Stimulated activated naive CD8-positive, alpha-beta T cell treated with anti-CD3 and anti-CD28 coated beads, Interleukin-15, amount 100 ng/mL, for 72 hours (primary cell): ENCODE data around the gene MIDN.

ENCODE experiments used
- ATAC-seq: fragments of 150-1000 bp; cut with Tn5 transposase; 2 replicates; pipeline ENCODE4 v1.10.0; 2021; ENCODE audit warnings: mild to moderate bottlenecking, moderate library complexity
- DNase-seq, 2 donors: peaks; one replicate each; pipeline ENCODE4 v3.0.0; 2021 to 2022
- H3K27ac Mint-ChIP-seq, 2 donors: one replicate each; pipeline ENCODE4 v1.8.0; 2022; ENCODE audit warnings: mild to moderate bottlenecking in 2 of 2, mixed read lengths in 2 of 2, moderate library complexity in 2 of 2
- H3K27me3 Mint-ChIP-seq: one replicate; pipeline ENCODE4 v1.8.0; 2022; ENCODE audit warnings: mixed read lengths
- H3K4me1 Mint-ChIP-seq: one replicate; pipeline ENCODE4 v1.8.0; 2022; ENCODE audit warnings: mild to moderate bottlenecking, mixed read lengths
- H3K4me3 Mint-ChIP-seq, 2 donors: one replicate each; pipeline ENCODE4 v1.8.0; 2022; ENCODE audit warnings: mild to moderate bottlenecking in 2 of 2, mixed read lengths in 2 of 2, moderate library complexity in 1 of 2
- H3K9me3 Mint-ChIP-seq, 2 donors: one replicate each; pipeline ENCODE4 v1.8.0; 2022; ENCODE audit warnings: mixed read lengths in 2 of 2

Gene MIDN

DNA sequence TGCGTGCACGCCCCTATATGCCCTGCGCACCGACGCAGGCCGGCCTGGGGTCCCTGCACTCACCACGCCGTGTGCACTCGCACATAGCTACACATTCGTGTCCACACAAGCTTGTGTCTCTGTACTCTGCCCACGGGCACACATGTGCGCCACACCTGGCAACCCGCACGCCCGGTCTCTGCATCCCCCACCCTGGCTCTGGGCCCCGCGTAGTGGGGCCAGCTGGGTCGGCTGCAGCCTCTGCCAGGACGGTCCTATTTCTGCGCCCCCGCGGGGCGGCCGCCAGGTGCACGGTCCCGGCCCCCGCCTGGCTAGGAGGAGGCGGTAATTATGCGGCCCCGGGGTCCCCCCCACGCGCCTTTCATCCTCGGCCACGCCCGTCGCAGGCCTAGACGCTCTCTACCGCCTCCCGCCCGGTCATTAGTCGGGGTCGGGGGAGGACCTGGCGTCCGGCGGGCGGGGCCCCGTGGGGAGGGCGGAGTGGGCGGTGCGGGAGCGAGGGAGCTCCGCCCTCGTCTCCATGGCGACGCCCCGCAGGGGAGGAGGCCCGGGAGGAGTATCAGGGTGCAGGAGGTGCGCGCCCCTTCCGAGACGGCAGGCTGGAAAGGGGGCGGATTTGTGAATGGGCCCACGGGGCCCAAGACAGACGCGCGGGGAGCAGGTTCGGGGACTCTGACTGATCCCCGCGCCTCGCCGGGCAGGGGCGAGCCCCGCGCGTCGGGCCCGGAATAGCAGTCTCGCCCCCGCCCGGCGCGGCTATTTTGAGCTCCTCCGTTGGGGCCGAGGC, 17.9 kb downstream of the MIDN start:
- H3K9me3 Mint-ChIP-seq, result no peaks in the 10 kb centered on the region
- peak overlapping the region; percentile 79 to 81 for H3K4me3 Mint-ChIP-seq
- peak; percentile 53 for ATAC-seq
- no peaks in the 10 kb centered on the region for H3K27me3 Mint-ChIP-seq
- H3K27ac Mint-ChIP-seq, result peak overlapping the region in 1 of 2 donors; percentile 63
- peaks cover 88% of the 10 kb centered on the region for H3K4me1 Mint-ChIP-seq
- DNase-seq, result peak; percentile 90 to 94

DNA sequence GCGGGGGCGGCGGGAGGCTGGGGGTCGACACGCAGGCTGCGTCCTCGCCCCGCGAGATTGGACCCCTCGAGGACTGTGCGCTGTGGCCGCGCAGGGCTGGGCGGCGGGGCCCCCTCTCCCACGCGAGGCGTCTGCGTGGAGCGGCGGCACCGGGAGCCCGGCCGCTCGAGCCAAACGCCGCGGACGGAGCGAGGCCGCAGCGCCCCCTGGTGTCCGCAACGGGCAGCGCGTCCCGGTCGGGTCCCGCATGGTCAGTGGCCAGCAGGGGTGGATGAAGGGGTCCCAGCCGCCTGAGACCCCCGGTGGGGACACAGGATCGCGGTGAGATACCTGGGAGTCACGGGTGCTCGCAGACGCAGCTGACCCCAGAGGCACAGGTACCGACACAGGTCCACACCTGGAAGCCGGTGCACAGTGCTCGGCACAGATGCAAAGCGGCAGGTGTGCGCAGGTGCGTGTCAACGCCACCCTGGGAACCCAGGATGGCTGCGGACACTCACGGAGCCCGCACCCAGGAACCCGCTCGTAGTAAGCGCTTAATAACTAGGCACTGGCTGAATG, 18.6 kb downstream of the MIDN start:
- Mint-ChIP-seq H3K27ac (peak overlapping the region in 1 of 2 donors; percentile 46), H3K4me1 (peaks cover 88% of the 10 kb centered on the region)
- peak; percentile 1 for ATAC-seq

DNA sequence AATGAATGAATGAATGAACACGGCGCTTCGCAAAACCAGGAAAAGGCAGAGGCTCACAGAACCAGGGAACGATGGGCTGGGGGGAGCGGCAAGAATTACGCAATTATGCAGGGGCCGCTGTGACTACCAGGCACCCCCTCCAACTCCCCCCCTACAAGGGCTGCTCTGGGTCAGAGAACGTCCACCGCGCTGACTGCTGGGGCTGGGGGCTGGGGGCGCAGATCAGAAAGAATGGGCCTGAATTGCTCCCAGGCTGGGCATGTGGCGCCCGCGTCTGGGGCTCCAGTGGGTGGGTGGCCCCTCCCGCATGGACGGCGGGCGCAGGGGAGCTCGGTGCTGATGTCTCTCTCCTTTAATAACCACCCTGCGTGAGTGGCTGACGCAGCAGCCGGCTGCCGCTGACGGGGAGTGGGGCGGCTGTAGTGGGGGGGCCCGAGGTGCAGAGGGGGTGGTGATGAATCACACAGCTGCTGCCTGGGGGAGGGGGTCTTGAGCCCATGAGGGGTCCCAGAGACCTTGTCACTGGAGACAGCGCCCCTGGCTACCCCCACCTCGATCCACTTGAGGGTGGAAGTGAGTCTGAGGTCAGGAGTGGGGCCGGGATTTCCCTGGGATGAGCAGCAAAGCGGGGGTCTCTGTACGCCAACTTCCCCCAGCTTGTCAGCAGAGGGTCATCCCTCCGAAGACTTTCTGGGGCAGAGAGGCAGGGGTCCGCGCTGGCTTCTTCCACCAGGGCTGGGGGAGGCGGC, 19.3 kb downstream of the MIDN start:
- ATAC-seq, result no peak
- peaks cover 88% of the 10 kb centered on the region for H3K4me1 Mint-ChIP-seq
- no peaks in the 10 kb centered on the region for H3K9me3 Mint-ChIP-seq
- H3K27me3 Mint-ChIP-seq, result no peaks in the 10 kb centered on the region
- peak overlapping the region; percentile 79 to 81 for H3K4me3 Mint-ChIP-seq
- H3K27ac Mint-ChIP-seq, result no peak overlapping the region
- no peak for DNase-seq

More for the DNA sequence above, 18.6 kb downstream of the MIDN start:
- DNase-seq, result peak in 1 of 2 donors; percentile 73
- Mint-ChIP-seq H3K27me3 (no peaks in the 10 kb centered on the region), H3K4me3 (peak overlapping the region; percentile 79 to 81), H3K9me3 (no peaks in the 10 kb centered on the region)

DNA sequence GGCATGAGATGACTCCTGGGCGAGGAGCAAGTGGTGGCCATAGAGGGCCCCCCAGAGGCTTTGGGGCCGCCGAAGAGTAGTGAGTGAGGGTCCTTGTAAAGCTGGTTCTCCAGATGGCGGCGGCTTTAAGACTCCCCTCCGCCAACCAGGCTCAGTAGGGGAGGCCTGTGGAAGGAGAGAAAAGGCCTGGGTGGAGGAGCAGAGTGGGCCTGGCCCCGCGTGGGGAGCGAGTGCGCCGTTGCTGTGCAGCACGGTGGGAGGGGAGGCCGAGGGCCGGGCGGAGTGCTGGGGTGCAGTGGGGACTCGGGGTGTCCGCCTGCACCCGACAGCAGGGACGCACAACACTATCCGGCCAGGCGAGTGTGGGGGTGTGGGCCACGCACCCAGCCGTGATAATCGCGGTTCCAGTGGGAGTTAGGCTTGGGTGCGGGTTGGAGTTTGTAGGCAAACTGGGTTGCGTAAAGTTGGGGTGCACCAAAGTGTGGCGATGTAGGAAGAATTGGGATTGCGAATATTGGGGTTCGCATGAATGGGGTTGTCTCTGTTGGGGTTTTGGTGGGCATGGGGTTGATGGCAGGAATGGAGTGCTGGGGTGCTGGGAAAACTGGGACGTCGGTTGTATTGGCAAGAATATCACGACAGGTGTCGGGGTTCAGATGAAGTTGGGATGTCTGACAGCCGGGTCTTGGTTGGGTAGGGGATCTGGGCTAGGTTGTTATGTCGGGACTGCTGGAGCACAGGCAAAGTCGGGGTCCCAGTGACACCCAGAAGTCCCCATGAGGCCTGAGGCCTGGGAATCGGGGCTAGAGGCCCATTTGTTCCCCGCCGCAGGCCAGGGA, 20.1 kb downstream of the MIDN start:
- Mint-ChIP-seq H3K27me3 (no peaks in the 10 kb centered on the region), H3K4me3 (peak overlapping the region; percentile 79 to 88), H3K9me3 (no peaks in the 10 kb centered on the region), H3K27ac (peak overlapping the region; percentile 55 to 99), H3K4me1 (peaks cover 88% of the 10 kb centered on the region)
- ATAC-seq, result no peak
- DNase-seq, result no peak

DNA sequence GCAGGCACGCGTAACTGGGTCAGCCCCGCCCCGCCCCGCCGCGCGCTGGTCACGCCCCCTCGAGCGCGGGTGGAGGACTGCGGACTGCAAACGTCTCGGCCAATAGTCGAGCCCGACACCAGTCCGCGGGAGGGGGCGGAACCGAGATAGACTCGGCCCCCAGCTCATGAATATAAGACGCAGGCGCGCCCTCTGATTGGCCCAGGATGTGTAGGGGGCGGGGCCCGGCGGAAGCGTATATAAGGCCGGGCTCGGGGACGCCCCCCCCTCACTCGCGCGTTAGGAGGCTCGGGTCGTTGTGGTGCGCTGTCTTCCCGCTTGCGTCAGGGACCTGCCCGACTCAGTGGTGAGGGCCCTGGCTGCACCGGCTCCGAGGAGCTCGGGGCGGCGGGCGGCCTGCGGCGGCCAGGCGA, 20.7 kb downstream of the MIDN start, which contains the start of gene CIRBP:
Gene CIRBP, plus strand, starts transcription at position 268 of the 413 bp plus-strand sequence. CDS start 1,602 bp downstream, outside the sequence.
- ATAC-seq, result peak; percentile 82

DNA sequence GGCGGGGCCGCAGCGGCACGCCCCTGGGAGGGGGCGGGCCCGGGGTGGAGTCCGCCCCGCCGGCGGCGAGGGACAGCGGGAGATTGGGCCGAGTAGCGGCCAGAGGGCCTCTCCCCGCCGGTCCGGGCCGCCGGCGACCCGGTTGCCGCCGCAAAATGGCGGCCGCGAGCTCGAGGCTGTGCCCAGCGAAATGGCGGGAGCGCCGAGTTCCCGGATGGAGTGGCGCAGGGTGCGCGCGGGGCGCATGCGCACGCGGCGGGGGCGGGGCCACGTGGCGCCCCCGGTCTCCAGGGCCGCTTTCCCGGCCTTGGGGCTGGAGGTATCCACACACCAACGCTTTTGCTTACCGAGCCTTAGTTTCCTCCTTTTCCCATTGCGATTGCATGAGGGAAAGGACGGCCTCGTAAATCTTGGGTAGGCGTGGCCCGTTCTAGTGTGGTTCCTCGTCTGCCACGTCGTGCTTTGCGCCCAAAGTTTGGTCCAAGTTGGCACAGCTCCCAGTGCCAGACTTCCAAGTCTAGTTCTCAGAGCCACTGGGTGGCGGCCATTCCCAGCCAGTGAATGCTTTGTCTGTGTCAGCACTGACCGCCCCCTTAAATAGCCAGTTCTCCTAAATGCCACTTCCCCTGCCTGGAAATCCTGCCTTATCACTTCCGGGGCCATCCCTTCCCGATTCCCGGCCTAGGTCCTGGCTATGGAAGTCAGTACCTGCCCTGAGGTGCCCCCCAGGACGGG, 21.3 kb downstream of the MIDN start:
- DNase-seq (peak; percentile 85 to 86), ATAC-seq (peak; percentile 51)
- H3K4me3 Mint-ChIP-seq, result peak overlapping the region; percentile 95 to 99
- peaks cover 88% of the 10 kb centered on the region for H3K4me1 Mint-ChIP-seq
- H3K27me3 Mint-ChIP-seq, result no peaks in the 10 kb centered on the region
- no peaks in the 10 kb centered on the region for H3K9me3 Mint-ChIP-seq
- peak overlapping the region; percentile 88 to 99 for H3K27ac Mint-ChIP-seq

More for the DNA sequence above, 20.7 kb downstream of the MIDN start, which contains the start of gene CIRBP:
- no peaks in the 10 kb centered on the region for H3K27me3 Mint-ChIP-seq
- H3K4me1 Mint-ChIP-seq, result peaks cover 88% of the 10 kb centered on the region
- H3K9me3 Mint-ChIP-seq, result no peaks in the 10 kb centered on the region
- peak within 1 kb of the TSS; percentile 95 to 99 for H3K4me3 Mint-ChIP-seq
- H3K27ac Mint-ChIP-seq, result peak within 1 kb of the TSS; percentile 97 to 99
- peak; percentile 99 for DNase-seq

DNA sequence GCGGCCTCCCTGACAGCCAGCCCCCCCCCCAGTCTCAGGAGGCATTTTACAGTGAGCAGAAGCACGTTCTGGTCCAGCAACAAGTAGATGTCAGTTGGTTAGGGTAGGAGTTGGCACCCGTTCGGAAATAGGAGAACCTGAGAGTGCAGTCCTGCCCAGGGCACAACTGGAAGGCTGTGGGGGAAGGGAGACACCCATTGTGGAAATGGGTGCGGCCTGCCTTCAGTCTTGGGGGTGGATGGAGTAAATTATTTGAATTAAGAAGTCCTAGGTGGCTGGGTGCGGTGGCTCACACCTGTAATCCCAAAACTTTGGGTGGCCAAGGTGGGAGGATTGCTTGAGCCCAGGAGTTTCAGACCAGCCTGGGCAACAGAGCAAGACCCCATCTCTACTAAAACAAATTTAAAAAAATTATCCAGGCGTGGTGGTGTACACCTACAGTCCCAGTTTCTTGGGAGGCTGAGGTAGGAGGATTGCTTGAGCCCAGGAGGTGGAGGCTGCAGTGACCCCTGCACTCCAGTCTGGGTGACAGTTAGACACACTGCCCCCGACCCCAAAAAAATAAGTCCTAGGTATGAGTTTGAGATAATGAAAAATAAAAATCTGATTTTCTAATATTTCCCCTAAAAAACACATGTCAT, 21.9 kb downstream of the MIDN start:
- DNase-seq, result no peak
- Mint-ChIP-seq H3K4me3 (peak overlapping the region; percentile 95 to 99), H3K27me3 (no peaks in the 10 kb centered on the region), H3K9me3 (no peaks in the 10 kb centered on the region), H3K27ac (peak overlapping the region; percentile 88 to 99), H3K4me1 (peaks cover 88% of the 10 kb centered on the region)
- ATAC-seq, result no peak

DNA sequence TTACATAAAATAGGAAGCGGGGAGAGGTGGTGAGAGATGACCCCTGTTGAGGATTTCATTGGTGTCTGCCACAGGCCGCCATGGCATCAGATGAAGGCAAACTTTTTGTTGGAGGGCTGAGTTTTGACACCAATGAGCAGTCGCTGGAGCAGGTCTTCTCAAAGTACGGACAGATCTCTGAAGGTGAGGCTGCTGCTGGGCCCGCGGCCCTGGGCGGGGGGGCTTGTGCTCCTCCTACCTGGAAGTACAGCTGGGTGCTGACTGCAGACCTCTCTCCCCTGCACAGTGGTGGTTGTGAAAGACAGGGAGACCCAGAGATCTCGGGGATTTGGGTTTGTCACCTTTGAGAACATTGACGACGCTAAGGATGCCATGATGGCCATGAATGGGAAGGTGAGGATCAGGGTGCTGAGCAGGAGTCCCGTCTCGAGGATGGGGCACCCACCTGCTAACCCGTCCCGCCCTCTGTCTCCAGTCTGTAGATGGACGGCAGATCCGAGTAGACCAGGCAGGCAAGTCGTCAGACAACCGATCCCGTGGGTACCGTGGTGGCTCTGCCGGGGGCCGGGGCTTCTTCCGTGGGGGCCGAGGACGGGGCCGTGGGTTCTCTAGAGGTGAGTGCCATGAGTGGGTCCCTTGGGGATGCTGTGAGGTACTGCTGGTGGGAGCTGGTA, 22.6 kb downstream of the MIDN start:
- DNase-seq, result no peak
- Mint-ChIP-seq H3K4me3 (peak overlapping the region; percentile 95 to 99), H3K27ac (peak overlapping the region; percentile 88 to 99), H3K4me1 (peaks cover 83% of the 10 kb centered on the region), H3K9me3 (no peaks in the 10 kb centered on the region), H3K27me3 (no peaks in the 10 kb centered on the region)
- ATAC-seq, result no peak

DNA sequence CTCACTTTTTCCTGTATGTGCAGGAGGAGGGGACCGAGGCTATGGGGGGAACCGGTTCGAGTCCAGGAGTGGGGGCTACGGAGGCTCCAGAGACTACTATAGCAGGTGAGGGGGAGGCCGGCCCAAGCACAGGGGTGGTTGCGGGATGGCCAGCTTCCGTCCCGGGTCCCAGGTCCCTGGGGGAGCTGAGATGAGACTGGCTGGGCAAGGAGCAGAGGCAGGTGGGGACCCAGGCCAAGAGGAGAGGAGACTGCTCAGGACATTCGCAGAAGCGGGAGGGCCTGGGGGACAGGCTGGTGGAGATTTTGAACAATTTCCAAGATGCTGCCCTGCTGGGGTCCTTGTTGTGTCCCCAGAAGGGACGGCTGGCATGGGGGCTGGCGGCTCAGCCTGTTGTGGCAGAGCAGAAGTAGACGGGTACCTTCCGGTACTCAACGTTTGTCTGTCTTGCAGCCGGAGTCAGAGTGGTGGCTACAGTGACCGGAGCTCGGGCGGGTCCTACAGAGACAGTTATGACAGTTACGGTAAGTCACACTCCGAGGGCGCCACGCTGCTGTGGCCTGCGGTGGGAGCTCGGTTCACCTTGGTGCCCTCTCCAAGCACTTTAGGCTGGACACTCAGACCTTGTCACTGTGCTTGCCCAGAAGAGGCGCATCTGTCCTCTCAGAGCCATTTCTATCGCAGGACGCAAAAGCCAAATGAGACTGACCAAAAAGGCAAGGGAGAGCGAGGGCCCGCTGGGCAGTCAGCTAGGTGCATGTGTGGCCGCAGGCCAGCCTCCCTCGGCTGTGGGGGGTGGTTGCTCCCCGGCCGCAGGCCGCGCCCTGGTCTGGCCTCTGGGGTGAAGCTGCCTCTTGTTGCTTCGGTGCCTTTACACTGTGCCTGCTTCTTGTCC, 23.4 kb downstream of the MIDN start:
- no peaks in the 10 kb centered on the region for H3K9me3 Mint-ChIP-seq
- H3K4me1 Mint-ChIP-seq, result peaks cover 85% of the 10 kb centered on the region
- peak overlapping the region; percentile 95 to 99 for H3K4me3 Mint-ChIP-seq
- ATAC-seq (no peak), DNase-seq (no peak)
- H3K27me3 Mint-ChIP-seq, result no peaks in the 10 kb centered on the region
- H3K27ac Mint-ChIP-seq, result peak overlapping the region; percentile 46 to 99

DNA sequence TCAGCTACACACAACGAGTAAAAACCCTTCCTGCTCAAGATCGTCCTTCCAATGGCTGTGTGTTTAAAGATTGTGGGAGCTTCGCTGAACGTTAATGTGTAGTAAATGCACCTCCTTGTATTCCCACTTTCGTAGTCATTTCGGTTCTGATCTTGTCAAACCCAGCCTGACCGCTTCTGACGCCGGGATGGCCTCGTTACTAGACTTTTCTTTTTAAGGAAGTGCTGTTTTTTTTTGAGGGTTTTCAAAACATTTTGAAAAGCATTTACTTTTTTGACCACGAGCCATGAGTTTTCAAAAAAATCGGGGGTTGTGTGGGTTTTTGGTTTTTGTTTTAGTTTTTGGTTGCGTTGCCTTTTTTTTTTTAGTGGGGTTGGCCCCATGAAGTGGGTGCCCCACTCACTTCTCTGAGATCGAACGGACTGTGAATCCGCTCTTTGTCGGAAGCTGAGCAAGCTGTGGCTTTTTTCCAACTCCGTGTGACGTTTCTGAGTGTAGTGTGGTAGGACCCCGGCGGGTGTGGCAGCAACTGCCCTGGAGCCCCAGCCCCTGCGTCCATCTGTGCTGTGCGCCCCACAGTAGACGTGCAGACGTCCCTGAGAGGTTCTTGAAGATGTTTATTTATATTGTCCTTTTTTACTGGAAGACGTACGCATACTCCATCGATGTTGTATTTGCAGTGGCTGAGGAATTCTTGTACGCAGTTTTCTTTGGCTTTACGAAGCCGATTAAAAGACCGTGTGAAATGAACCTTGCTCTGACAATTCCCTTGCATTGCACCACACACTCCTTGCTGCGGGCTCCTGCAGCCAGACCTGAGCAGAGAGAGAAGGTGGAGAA, 24.3 kb downstream of the MIDN start:
- Mint-ChIP-seq H3K9me3 (no peaks in the 10 kb centered on the region), H3K27me3 (no peaks in the 10 kb centered on the region), H3K4me3 (peak overlapping the region; percentile 10 to 32), H3K4me1 (peaks cover 87% of the 10 kb centered on the region), H3K27ac (peak overlapping the region; percentile 25 to 65)
- DNase-seq, result no peak
- ATAC-seq, result no peak

DNA sequence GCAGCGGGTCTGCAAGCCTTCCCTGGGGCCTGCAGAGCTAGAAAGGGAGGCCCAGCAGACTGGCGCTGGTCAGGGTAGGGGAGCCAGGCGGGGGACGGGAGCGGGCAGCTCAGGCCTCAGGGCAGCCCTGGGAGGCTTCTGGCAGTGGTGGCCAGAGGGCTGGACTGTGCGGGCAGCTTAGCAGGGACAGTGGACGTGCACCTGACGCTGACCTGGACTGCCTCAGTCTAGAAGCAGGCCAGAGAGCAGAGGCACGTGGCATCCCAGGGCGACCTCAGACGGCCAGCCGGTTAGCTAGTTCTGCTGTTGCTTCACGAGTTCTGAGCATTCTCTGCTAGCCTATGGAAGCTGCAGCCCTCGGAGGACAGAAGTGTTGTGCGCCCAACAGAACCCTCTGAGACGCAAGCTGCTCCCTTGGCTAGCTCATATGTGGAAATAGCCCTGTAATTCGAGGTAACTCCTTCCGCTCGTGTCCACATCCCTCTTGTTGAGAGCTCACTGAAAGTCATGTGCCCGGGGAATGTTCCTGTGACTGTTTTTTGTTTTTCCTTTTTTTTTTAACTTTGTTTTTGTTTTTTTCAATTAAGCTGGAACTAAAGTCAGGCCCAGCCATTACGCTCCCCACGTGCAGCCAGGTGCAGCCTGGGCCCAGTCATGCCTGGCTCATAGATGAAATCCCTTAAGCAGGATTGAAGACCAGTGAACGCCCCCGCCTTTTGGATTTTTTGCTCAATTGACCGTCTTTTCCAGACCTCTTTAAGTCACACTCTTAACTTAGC, 25.1 kb downstream of the MIDN start:
- H3K4me3 Mint-ChIP-seq, result peak overlapping the region; percentile 82 to 83
- H3K27ac Mint-ChIP-seq, result peak overlapping the region in 1 of 2 donors; percentile 64
- ATAC-seq (no peak), DNase-seq (no peak)
- H3K4me1 Mint-ChIP-seq, result peaks cover 86% of the 10 kb centered on the region
- no peaks in the 10 kb centered on the region for H3K9me3 Mint-ChIP-seq
- H3K27me3 Mint-ChIP-seq, result no peaks in the 10 kb centered on the region
